Ishikawa (cell line): ENCODE measurements around the gene COL4A5.

Experiments
- CREB1 ChIP-seq: IDR thresholded peaks from 2 replicates; pipeline ENCODE4 v1.6.1; 2012; ENCODE audit warnings: low read depth
- EP300 ChIP-seq: IDR thresholded peaks from 2 replicates; pipeline ENCODE4 v1.6.1; 2012; ENCODE audit warnings: borderline replicate concordance
- MAX ChIP-seq: IDR thresholded peaks from 2 replicates; pipeline ENCODE4 v1.6.1; 2012
- RAD21 ChIP-seq: IDR thresholded peaks from 2 replicates; pipeline ENCODE4 v1.6.1; 2012; ENCODE audit warnings: low read depth
- TAF1 ChIP-seq: IDR thresholded peaks from 2 replicates; pipeline ENCODE4 v1.6.1; 2012; ENCODE audit warnings: low read depth, mild to moderate bottlenecking
- TCF12 ChIP-seq: IDR thresholded peaks from 2 replicates; pipeline ENCODE4 v1.6.1; 2012; ENCODE audit warnings: low read depth
- TEAD4 ChIP-seq: IDR thresholded peaks from 2 replicates; pipeline ENCODE4 v1.6.1; 2012
- USF1 ChIP-seq: IDR thresholded peaks from 2 replicates; pipeline ENCODE4 v1.6.1; 2012
- YY1 ChIP-seq: IDR thresholded peaks from 2 replicates; pipeline ENCODE4 v1.6.1; 2012; ENCODE audit warnings: low read depth
- TF ChIP-seq, protein P1 (sequence below): IDR thresholded peaks from 2 replicates; pipeline ENCODE4 v1.6.1; 2012; ENCODE audit warnings: low read depth, mild to moderate bottlenecking

GRCh38 chrX:108419401-108419800 is 20.2 kb upstream of the COL4A5 start:
- TF ChIP-seq TAF1 (no peak), RAD21 (no peak), TEAD4 (no peak), USF1 (no peak), MAX (no peak), TCF12 (no peak), EP300 (no peak), CREB1 (no peak), YY1 (no peak)
- TF ChIP-seq, protein P1, sequence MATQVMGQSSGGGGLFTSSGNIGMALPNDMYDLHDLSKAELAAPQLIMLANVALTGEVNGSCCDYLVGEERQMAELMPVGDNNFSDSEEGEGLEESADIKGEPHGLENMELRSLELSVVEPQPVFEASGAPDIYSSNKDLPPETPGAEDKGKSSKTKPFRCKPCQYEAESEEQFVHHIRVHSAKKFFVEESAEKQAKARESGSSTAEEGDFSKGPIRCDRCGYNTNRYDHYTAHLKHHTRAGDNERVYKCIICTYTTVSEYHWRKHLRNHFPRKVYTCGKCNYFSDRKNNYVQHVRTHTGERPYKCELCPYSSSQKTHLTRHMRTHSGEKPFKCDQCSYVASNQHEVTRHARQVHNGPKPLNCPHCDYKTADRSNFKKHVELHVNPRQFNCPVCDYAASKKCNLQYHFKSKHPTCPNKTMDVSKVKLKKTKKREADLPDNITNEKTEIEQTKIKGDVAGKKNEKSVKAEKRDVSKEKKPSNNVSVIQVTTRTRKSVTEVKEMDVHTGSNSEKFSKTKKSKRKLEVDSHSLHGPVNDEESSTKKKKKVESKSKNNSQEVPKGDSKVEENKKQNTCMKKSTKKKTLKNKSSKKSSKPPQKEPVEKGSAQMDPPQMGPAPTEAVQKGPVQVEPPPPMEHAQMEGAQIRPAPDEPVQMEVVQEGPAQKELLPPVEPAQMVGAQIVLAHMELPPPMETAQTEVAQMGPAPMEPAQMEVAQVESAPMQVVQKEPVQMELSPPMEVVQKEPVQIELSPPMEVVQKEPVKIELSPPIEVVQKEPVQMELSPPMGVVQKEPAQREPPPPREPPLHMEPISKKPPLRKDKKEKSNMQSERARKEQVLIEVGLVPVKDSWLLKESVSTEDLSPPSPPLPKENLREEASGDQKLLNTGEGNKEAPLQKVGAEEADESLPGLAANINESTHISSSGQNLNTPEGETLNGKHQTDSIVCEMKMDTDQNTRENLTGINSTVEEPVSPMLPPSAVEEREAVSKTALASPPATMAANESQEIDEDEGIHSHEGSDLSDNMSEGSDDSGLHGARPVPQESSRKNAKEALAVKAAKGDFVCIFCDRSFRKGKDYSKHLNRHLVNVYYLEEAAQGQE = no peak
